Body of pancreas (tissue), 4 donors: ENCODE measurements around the gene TXNDC11. TPM values are rescaled to one million over a fixed set of nuclear protein-coding genes. Genes with fewer than 3 reads are reported as not detected.
A peak's percentile ranks its signal among the peaks of the same experiment; 100 is the strongest.

ENCODE experiments used
- ATAC-seq: fragments of 150-250 bp; one replicate; pipeline ENCODE4 v1.9.1; 2016
- DNase-seq, 4 donors: peaks; one replicate each; pipeline ENCODE4 v3.0.0-alpha.2; 2019
- H3K27ac ChIP-seq, 4 donors: fragments of 200-600 bp; sonication (generic); 1 replicate in 3 of 4; 2 replicates in 1 of 4; pipeline versions ENCODE4 v1.5.1 to v1.6.1; 2016 to 2019; ENCODE audit warnings: mild to moderate bottlenecking in 1 of 4, mixed read lengths in 1 of 4, moderate library complexity in 1 of 4
- H3K27me3 ChIP-seq, 2 donors: fragments of 200-600 bp; sonication (generic); one replicate each; pipeline ENCODE4 v1.6.0; 2016; ENCODE audit warnings: mild to moderate bottlenecking in 1 of 2
- H3K36me3 ChIP-seq, 2 donors: fragments of 200-600 bp; sonication (generic); replicated peaks in 1 of 2; 2 replicates each; pipeline ENCODE4 v1.5.1; 2016; ENCODE audit warnings: low read depth in 2 of 2; ENCODE audit not compliant: insufficient read depth in 1 of 2
- H3K4me1 ChIP-seq: fragments of 200-600 bp; sonication (generic); one replicate; pipeline ENCODE4 v1.6.0; 2016
- H3K4me3 ChIP-seq, 2 donors: fragments of 200-600 bp; sonication (generic); 1 replicate in 1 of 2; 2 replicates in 1 of 2; pipeline ENCODE4 v1.5.1; 2016 to 2019
- H3K9me3 ChIP-seq, 3 donors: fragments of 200-600 bp; sonication (generic); 1 replicate in 2 of 3; 2 replicates in 1 of 3; pipeline ENCODE4 v1.5.1; 2016
- CTCF ChIP-seq, 7 experiments: fragments of 450-650 bp in 4 of 7; fragments of 200-600 bp in 3 of 7; sonication (generic) in 3 of 7; IDR thresholded peaks; one replicate each; pipeline ENCODE4 v1.5.1; 2016 to 2019; ENCODE audit warnings: antibody characterized with exemption in 7 of 7
- POLR2A ChIP-seq, 3 donors: fragments of 450-650 bp; IDR thresholded peaks; one replicate each; pipeline ENCODE4 v1.6.1; 2016; ENCODE audit warnings: antibody characterized with exemption in 3 of 3, mild to moderate bottlenecking in 2 of 3
- WGBS, 2 donors: methylation state at CpG; one replicate each; pipeline ENCODE4 v1.1.5; 2017; 5-methylcytosine and 5-hydroxymethylcytosine counted together
- intact Hi-C: fragments of 100-400 bp; cut with DNase I; formaldehyde crosslinking; loops from one replicate; pipeline ENCODE4 v1.15.1; 2023
- total RNA-seq, 2 donors: library from RNA; depleted of rRNA; stranded (reverse); fragments of >200 nt; gene quantifications; one replicate each; pipeline ENCODE4 v1.1.0, GENCODE V29; 2016

The TXNDC11 gene
- total RNA-seq, 2 donors from 2014 or later = 38.4 to 90.3 TPM

GRCh38 chr16:11727796-11728543, 14.7 kb downstream of the TXNDC11 start:
- H3K27ac ChIP-seq = peak overlapping the region in 1 of 4 donors; percentile 41
- peaks cover 0 to 12% of the 10 kb centered on the region in 2 donors for H3K36me3 ChIP-seq
- no peak overlapping the region for H3K4me3 ChIP-seq
- WGBS, 2 donors = 54 to 76% methylated on average over 4 of the region's 4 CpGs
- intact Hi-C loops = no loop called here
- peaks cover 77% of the 10 kb centered on the region for H3K4me1 ChIP-seq
- no peak for TF ChIP-seq POLR2A (IDR thresholded peaks at IDR 0.05)
- no peak for TF ChIP-seq CTCF (IDR thresholded peaks at IDR 0.05)
- no peak for ATAC-seq
- DNase-seq = no peak
- no peaks in the 10 kb centered on the region for H3K27me3 ChIP-seq
- H3K9me3 ChIP-seq = no peaks in the 10 kb centered on the region

- peak; percentile 91 for ATAC-seq
These were observed 16.6 kb downstream of the TXNDC11 start for GRCh38 chr16:11726008-11726407.

GRCh38 chr16:11725457-11725856, 17.2 kb downstream of the TXNDC11 start:
- no peaks in the 10 kb centered on the region for H3K27me3 ChIP-seq
- no peak for TF ChIP-seq POLR2A (IDR thresholded peaks at IDR 0.05)
- TF ChIP-seq CTCF (IDR thresholded peaks at IDR 0.05) = no peak
- DNase-seq (no peak), ATAC-seq (no peak)
- WGBS, 2 donors = 28 to 32% methylated on average over 1 of the region's 1 CpG
- H3K4me1 ChIP-seq = peaks cover 70% of the 10 kb centered on the region
- peak overlapping the region; percentile 8 to 80 (median 60) for H3K27ac ChIP-seq
- no peaks in the 10 kb centered on the region for H3K9me3 ChIP-seq
- no peak overlapping the region for H3K4me3 ChIP-seq
- intact Hi-C loops = no loop called here
- peaks cover 9 to 11% of the 10 kb centered on the region in 2 donors for H3K36me3 ChIP-seq

More at GRCh38 chr16:11726008-11726407, 16.6 kb downstream of the TXNDC11 start:
- no peaks in the 10 kb centered on the region for H3K9me3 ChIP-seq
- H3K4me3 ChIP-seq = no peak overlapping the region
- intact Hi-C loops = no loop called here
- H3K36me3 ChIP-seq = peaks cover 5 to 7% of the 10 kb centered on the region in 2 donors
- 5 to 16% methylated on average over 7 to 8 of the region's 8 CpGs for WGBS, 2 donors
- H3K27ac ChIP-seq = peak overlapping the region; percentile 46 to 80 (median 60)
- H3K4me1 ChIP-seq = peaks cover 74% of the 10 kb centered on the region
- H3K27me3 ChIP-seq = no peaks in the 10 kb centered on the region
- TF ChIP-seq CTCF (IDR thresholded peaks at IDR 0.05) (no peak), POLR2A (IDR thresholded peaks at IDR 0.05) (no peak)
- DNase-seq = peak; percentile 53 to 75 (median 71)

GRCh38 chr16:11722468-11722808, 20.2 kb downstream of the TXNDC11 start:
- Histone ChIP-seq H3K4me1 (peaks cover 72% of the 10 kb centered on the region), H3K9me3 (no peaks in the 10 kb centered on the region), H3K27me3 (no peaks in the 10 kb centered on the region), H3K4me3 (no peak overlapping the region), H3K36me3 (peaks cover 9 to 12% of the 10 kb centered on the region in 2 donors), H3K27ac (peak overlapping the region in 3 of 4 donors; percentile 7 to 28 (median 21))
- intact Hi-C loops = no loop called here
- DNase-seq (no peak), ATAC-seq (no peak)
- TF ChIP-seq CTCF (IDR thresholded peaks at IDR 0.05) = no peak
- TF ChIP-seq POLR2A (IDR thresholded peaks at IDR 0.05) = no peak
- WGBS, 2 donors = 47 to 55% methylated on average over 3 of the region's 3 CpGs
